SJSA1 (cell line): ENCODE measurements around the gene MARS2. TPM values are rescaled to one million over a fixed set of nuclear protein-coding genes. Genes with fewer than 3 reads are reported as not detected.
"Not testable (repeated sequence)": the region's sequence is repeated elsewhere in the genome, so short reads cannot be mapped to it uniquely, and the experiment has no call there.

Experiments used
- DNase-seq, 2 experiments: peaks; one replicate each; pipeline ENCODE4 v3.0.0-alpha.2; 2015 to 2020; ENCODE audit warnings: low spot score in 2 of 2, low read depth in 1 of 2
- H3K27ac ChIP-seq: fragments of 250-450 bp; sonication (Bioruptor Pico); 2 replicates; pipeline ENCODE4 v1.5.1; 2020; ENCODE audit warnings: mild to moderate bottlenecking, moderate library complexity
- H3K27me3 ChIP-seq: fragments of 250-450 bp; sonication (Bioruptor Pico); replicated peaks from 2 replicates; pipeline ENCODE4 v1.5.1; 2020; ENCODE audit warnings: mild to moderate bottlenecking, moderate library complexity
- H3K36me3 ChIP-seq: fragments of 250-450 bp; sonication (Bioruptor Pico); 2 replicates; pipeline ENCODE4 v1.5.1; 2020; ENCODE audit warnings: mild to moderate bottlenecking
- H3K4me1 ChIP-seq: fragments of 250-450 bp; sonication (Bioruptor Pico); replicated peaks from 2 replicates; pipeline ENCODE4 v1.6.1; 2021; ENCODE audit warnings: mild to moderate bottlenecking
- H3K4me3 ChIP-seq: fragments of 250-450 bp; sonication (Bioruptor Pico); 2 replicates; pipeline ENCODE4 v1.5.1; 2020; ENCODE audit warnings: mild to moderate bottlenecking
- H3K9me3 ChIP-seq: fragments of 250-450 bp; sonication (Bioruptor Pico); replicated peaks from 2 replicates; pipeline ENCODE4 v1.5.1; 2020; ENCODE audit warnings: mild to moderate bottlenecking
- total RNA-seq: library from RNA; depleted of rRNA; stranded (reverse); fragments of >200 nt; shearing (Covaris generic); gene quantifications from 2 replicates; pipeline ENCODE4 v1.2.3, GENCODE V29; 2014

The MARS2 gene
- total RNA-seq, 1 experiment from 2014 or later: 5.2 TPM

DNA sequence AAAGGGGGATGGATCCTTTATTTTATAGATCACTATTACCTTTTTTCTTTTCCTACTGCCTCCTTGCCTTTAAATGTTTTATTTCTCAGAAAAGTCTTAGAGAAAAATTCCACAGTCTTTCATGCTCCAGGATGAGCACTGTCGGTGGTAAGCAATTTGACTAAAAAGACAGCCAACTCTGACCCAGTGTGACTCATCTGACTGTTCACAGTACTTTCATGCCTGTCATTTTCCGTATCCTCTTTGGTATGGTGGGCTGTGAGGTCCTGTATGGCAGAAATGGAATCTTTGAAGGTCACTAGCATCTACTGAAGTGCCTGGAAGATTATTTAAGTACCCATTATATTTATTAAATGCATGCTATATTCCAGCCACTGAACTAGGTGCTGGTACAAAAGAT, 27.7 kb upstream of the MARS2 start:
- Histone ChIP-seq H3K36me3 (no peaks in the 10 kb centered on the region), H3K27ac (no peak overlapping the region), H3K4me1 (peaks cover 9% of the 10 kb centered on the region), H3K9me3 (no peaks in the 10 kb centered on the region), H3K4me3 (no peak overlapping the region), H3K27me3 (0 out of 2 replicates have a peak, but pooled peaks cover 4% of the 10 kb centered on the region)
- no peak for DNase-seq

DNA sequence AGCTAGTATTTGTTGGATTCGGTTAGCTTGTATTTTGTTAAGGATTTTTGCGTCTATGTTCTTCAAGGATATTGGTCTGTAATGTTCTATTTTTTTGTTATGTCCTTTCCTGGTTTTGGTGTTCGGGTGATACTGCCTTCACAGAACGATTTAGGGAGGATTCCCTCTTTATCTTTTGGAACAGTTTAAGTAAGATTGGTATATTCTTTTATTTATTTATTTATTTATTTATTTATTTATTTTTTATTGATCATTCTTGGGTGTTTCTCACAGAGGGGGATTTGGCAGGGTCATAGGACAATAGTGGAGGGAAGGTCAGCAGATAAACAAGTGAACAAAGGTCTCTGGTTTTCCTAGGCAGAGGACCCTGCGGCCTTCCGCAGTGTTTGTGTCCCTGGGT, 10.0 kb upstream of the MARS2 start:
- not testable (repeated sequence) for DNase-seq, H3K36me3 ChIP-seq, H3K4me3 ChIP-seq, H3K27me3 ChIP-seq, H3K27ac ChIP-seq, H3K4me1 ChIP-seq, H3K9me3 ChIP-seq

DNA sequence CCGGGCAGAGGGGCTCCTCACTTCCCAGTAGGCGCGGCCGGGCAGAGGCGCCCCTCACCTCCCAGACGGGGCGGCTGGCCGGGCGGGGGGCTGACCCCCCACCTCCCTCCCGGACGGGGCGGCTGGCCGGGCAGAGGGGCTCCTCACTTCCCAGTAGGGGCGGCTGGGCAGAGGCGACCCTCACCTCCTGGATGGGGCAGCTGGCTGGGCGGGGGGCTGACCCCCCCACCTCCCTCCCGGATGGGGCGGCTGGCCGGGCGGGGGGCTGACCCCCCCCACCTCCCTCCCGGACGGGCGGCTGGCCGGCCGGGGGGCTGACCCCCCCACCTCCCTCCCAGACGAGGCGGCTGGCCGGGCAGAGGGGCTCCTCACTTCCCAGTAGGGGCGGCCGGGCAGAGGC, 9.2 kb upstream of the MARS2 start:
- not testable (repeated sequence) for H3K4me1 ChIP-seq, H3K9me3 ChIP-seq, H3K36me3 ChIP-seq, H3K27ac ChIP-seq, DNase-seq, H3K27me3 ChIP-seq, H3K4me3 ChIP-seq

DNA sequence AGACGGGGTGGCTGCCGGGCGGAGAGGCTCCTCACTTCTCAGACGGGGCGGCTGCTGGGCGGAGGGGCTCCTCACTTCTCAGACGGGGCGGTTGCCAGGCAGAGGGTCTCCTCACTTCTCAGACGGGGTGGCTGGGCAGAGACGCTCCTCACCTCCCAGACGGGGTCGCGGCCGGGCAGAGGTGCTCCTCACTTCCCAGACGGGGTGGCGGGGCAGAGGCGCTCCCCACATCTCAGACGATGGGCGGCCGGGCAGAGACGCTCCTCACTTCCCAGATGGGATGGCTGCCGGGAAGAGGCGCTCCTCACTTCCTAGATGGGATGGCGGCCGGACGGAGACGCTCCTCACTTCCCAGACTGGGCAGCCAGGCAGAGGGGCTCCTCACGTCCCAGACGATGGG, 8.6 kb upstream of the MARS2 start:
- DNase-seq, H3K4me3 ChIP-seq, H3K4me1 ChIP-seq, H3K36me3 ChIP-seq, H3K9me3 ChIP-seq, H3K27me3 ChIP-seq, H3K27ac ChIP-seq: not testable (repeated sequence)

DNA sequence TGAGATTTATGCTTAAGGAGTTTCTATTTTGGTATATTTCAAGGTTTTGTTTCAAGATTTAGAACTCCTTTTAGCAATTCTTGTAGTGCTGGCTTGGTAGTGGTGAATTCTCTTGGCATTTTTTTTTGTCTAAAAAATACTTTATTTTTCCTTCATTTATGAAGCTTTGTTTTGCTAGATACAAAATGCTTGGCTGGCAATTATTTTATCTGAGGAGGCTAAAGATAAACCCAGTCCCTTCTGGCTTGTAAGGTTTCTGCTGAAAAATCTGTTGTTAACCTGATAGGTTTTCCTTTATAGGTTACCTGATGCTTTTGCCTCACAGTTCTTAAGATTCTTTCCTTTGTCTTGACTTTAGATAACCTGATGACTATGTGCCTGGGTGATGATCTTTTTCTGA, 5.4 kb upstream of the MARS2 start:
- not testable (repeated sequence) for H3K9me3 ChIP-seq, H3K27ac ChIP-seq, DNase-seq, H3K36me3 ChIP-seq, H3K27me3 ChIP-seq, H3K4me3 ChIP-seq, H3K4me1 ChIP-seq

DNA sequence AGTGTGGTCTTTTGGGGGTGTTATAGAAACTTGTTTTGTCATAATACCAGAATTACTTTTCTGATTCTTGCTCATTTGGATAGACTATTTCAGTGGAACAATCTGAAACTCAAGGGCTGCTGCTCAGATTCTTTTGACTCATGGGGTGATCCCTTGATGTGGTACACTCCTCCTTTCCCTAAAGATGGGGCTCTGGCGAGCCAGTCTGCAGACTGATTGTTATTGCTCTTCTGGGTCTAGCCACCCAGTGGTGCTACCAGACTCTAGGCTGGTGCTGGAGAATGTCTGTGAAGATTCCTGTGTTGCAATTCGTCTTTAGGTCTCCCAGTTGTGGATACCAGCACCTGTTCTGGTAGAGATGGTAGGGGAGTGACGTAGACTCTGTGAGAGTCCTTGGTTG, 4.2 kb upstream of the MARS2 start:
- H3K4me1 ChIP-seq: peaks cover 1% of the 10 kb centered on the region
- H3K36me3 ChIP-seq: no peaks in the 10 kb centered on the region
- H3K4me3 ChIP-seq: no peak overlapping the region
- H3K27ac ChIP-seq: no peak overlapping the region
- DNase-seq: no peak
- no peaks in the 10 kb centered on the region for H3K9me3 ChIP-seq
- H3K27me3 ChIP-seq: no peaks in the 10 kb centered on the region

DNA sequence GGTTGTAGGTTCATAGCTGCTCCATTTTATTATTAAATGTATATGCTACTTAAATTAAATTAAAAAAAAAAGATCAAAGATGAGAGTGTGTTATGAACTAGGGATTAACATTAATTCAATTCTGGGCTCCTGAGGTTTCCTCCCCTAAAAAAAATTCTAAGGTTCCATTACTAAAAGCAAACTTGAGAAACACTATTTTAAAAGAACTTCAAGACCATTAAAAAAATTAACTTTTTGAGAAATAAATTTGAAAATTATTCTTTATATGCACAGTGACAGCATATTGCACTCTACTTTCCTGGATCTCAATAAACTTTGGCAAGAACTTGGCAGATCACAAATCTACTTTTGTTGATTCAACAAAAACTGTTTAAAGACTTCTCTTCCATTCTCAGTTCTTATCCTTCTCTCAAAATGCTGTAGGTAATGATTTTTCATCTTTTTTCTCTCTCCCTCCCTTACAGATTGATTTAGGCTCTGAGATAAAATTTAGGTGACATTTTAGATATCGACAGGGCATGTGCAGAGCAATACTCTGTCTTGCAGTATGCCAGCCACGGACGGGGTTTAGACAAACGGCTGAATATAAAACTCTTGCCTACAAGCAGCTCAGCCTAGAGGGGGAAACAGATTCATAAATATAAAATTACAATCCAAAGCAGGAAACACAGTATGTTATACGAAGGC, 592 bp upstream of the MARS2 start:
- Histone ChIP-seq H3K36me3 (peaks cover 5% of the 10 kb centered on the region), H3K4me1 (peaks cover 24% of the 10 kb centered on the region), H3K9me3 (no peaks in the 10 kb centered on the region), H3K27me3 (no peaks in the 10 kb centered on the region), H3K4me3 (peak overlapping the region; percentile 82), H3K27ac (peak overlapping the region; percentile 48)
- peak in 1 of 2 experiments; percentile 79 for DNase-seq

DNA sequence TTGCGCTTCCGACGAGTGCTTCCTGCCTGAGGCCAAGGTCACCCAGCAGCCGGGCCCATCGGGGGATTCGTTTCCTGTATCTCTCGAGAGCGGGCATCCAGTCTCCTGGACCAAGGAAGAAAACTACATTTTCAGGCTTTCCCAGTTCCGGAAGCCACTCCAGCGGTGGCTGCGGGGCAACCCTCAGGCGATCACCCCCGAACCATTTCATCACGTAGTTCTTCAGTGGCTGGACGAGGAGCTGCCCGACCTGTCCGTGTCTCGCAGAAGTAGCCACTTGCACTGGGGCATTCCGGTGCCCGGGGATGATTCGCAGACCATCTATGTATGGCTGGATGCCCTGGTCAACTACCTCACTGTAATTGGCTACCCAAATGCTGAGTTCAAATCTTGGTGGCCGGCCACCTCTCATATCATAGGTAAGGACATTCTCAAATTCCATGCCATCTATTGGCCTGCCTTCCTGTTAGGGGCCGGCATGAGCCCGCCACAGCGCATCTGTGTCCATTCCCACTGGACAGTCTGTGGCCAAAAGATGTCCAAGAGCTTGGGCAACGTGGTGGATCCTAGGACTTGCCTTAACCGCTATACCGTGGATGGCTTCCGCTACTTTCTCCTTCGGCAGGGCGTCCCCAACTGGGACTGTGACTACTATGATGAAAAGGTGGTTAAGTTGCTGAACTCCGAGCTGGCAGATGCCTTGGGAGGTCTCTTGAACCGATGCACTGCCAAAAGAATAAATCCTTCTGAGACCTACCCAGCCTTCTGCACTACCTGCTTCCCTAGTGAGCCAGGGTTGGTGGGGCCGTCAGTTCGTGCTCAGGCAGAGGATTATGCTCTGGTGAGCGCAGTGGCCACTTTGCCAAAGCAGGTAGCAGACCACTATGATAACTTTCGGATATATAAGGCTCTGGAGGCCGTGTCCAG, 1.0 kb downstream of the MARS2 start:
- H3K27ac ChIP-seq: no peak overlapping the region
- peak in 1 of 2 experiments; percentile 44 for DNase-seq

DNA sequence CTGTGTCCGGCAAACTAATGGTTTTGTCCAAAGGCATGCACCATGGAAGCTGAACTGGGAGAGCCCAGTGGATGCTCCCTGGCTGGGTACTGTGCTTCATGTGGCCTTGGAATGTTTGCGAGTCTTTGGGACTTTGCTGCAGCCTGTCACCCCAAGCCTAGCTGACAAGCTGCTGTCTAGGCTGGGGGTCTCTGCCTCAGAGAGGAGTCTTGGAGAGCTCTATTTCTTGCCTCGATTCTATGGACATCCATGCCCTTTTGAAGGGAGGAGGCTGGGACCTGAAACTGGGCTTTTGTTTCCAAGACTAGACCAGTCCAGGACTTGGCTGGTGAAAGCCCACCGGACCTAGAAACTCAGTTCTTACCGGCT, 1.7 kb downstream of the MARS2 start:
- Histone ChIP-seq H3K36me3 (peaks cover 18% of the 10 kb centered on the region), H3K4me3 (peak overlapping the region; percentile 82), H3K4me1 (peaks cover 24% of the 10 kb centered on the region), H3K27ac (no peak overlapping the region), H3K9me3 (no peaks in the 10 kb centered on the region), H3K27me3 (no peaks in the 10 kb centered on the region)
- DNase-seq: no peak

More for the DNA sequence above, 1.0 kb downstream of the MARS2 start:
- Histone ChIP-seq H3K4me3 (peak overlapping the region; percentile 82), H3K36me3 (peaks cover 12% of the 10 kb centered on the region), H3K27me3 (no peaks in the 10 kb centered on the region), H3K9me3 (no peaks in the 10 kb centered on the region), H3K4me1 (peaks cover 24% of the 10 kb centered on the region)

DNA sequence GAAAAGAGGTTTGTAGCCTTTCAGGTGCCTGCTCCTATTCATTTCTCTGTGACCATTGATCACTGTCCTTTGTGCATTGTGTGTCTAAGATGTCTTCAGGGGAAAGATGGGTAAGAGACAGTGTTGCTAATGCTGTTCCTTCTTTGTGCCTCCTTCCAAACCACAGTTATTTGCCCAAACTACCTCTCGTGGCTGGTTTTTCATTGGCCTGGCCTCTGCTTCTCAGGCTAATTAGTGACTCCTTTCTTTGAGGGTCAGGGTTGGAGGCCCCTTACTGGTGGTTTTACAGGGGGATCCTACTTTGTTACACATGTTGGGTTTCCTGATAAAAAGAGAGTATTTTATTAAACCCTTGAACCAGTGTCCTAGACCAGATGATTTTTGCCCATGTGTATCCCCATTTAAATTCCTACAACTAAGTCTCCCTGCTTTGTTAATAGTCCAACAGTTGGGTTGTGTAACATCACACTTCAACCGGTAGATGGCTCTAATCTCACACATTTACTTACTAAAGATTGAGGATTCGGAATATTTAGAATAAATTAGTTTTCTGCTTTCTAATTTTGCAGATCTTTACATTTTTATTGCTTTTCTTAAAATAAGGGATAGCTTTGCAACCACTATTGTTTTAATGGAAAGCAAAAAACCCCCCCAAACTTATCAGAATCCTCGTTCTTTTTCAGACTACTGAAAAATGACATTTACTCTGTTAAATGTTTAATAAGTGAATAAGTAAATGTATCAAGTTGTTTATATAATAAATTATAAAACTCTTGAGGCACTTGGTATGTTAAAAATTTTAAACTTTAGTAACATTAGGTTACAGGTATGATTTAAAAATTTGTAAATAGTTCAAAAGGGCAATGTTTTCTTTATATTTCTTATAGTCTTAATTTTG, 2.4 kb downstream of the MARS2 start:
- Histone ChIP-seq H3K4me1 (peaks cover 24% of the 10 kb centered on the region), H3K27me3 (no peaks in the 10 kb centered on the region), H3K27ac (no peak overlapping the region), H3K36me3 (peaks cover 18% of the 10 kb centered on the region), H3K4me3 (peak overlapping the region; percentile 82), H3K9me3 (no peaks in the 10 kb centered on the region)
- DNase-seq: peak in 1 of 2 experiments; percentile 25

DNA sequence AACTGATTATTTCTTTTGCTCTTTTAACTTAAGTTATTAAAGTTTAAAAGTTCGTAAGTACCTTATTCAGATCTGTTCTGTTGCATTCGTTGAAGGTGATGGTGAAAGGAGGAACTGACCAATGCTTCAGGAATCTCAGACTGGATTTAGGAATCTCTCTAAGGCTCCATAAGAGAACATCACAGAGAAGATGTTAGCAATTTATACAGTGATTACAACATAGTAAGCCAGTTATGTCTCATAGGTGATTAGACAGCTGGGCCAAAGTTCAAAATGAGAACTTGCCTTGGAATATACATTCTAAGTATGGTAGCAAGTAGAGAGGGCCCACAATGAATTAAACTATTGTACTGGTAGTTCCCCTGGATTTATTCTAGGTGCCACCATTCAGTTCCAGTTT, 3.2 kb downstream of the MARS2 start:
- Histone ChIP-seq H3K27me3 (no peaks in the 10 kb centered on the region), H3K36me3 (peaks cover 18% of the 10 kb centered on the region), H3K4me3 (no peak overlapping the region), H3K4me1 (peaks cover 24% of the 10 kb centered on the region), H3K9me3 (no peaks in the 10 kb centered on the region), H3K27ac (no peak overlapping the region)
- DNase-seq: no peak

DNA sequence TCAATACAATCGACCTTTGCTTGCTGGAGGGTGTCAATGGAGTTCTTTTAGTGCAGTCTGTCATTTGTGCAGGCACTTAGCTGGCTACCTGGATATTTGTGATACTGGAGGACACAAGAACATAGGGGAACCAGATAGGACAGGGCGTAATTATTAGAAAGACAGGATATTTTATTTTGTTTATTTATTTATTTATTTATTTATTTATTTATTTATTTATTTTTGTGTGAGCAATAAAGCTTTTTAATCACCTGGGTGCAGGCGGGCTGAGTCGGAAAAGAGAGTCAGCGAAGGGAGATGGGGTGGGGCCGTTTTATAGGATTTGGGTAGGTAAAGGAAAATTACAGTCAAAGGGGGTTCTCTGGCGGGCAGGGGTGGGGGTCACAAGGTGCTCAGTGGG, 4.0 kb downstream of the MARS2 start:
- not testable (repeated sequence) for H3K27ac ChIP-seq, H3K9me3 ChIP-seq, H3K4me3 ChIP-seq, DNase-seq, H3K27me3 ChIP-seq
- H3K4me1 ChIP-seq: peaks cover 24% of the 10 kb centered on the region
- H3K36me3 ChIP-seq: peaks cover 18% of the 10 kb centered on the region

DNA sequence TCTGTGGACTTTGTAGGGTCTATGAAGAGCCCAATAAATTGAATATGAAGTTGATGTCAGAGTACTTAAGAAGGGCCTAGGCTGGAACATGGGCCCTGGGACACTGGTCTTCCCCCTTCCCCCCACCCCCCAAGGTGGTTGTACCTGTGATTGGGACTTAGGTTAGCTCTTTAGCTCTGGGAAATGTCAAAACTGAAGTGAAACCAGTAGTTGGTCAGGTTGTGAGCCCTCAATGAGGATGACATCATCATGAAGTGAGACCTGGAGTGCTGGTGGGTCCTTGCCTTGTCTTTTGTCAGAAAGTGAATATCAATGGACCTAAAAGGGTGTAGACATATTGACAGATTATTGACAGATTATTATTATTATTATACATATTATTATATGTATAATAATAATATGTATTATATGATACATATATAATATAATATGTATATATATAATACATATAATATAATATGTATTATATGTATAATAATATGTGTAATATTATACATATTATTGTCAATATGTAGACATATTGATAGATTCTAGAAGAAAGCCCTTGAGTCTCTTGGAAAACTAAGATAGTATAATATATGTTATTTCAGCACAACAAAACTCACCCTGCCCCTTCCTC, 5.4 kb downstream of the MARS2 start:
- peaks cover 24% of the 10 kb centered on the region for H3K4me1 ChIP-seq
- H3K9me3 ChIP-seq: no peaks in the 10 kb centered on the region
- H3K4me3 ChIP-seq: no peak overlapping the region
- no peaks in the 10 kb centered on the region for H3K27me3 ChIP-seq
- DNase-seq: no peak
- H3K27ac ChIP-seq: no peak overlapping the region
- H3K36me3 ChIP-seq: peaks cover 18% of the 10 kb centered on the region
